PC-9 (cell line): Measurements from ENCODE around the gene RBM17. TPM values are rescaled to one million over a fixed set of nuclear protein-coding genes. Genes with fewer than 3 reads are reported as not detected.
A peak's percentile ranks its signal among the peaks of the same experiment; 100 is the strongest.

Experiments
- BruUV-seq: library from RNA; stranded (reverse); fragments of 400-500 nt; replicated peaks from 2 replicates; lab custom pipeline; 2021; lab: Mats Ljungman, UMichigan
- CTCF ChIA-PET: fragments of 300-600 bp; sonication (Branson Sonifier 250); formaldehyde crosslinking; loops from one replicate; lab custom pipeline; 2022; ENCODE audit warnings: antibody characterized with exemption; lab: Charles Lee
- POLR2A ChIA-PET: fragments of 300-600 bp; sonication (Branson Sonifier 250); formaldehyde crosslinking; loops from one replicate; lab custom pipeline; 2022; ENCODE audit warnings: antibody characterized with exemption; ENCODE audit not compliant: unreplicated experiment; lab: Charles Lee
- DNase-seq, 2 experiments: peaks; one replicate each; pipeline versions ENCODE4 v3.0.0 to v3.0.0-alpha.2; 2015 to 2022; ENCODE audit warnings: mixed read lengths in 1 of 2
- H2AFZ ChIP-seq: fragments of 200-600 bp; sonication (generic); 2 replicates; pipeline ENCODE4 v1.8.1; 2017; ENCODE audit warnings: antibody characterized with exemption
- H3F3A ChIP-seq: fragments of 200-600 bp; sonication (generic); 2 replicates; pipeline ENCODE4 v1.8.1; 2017; ENCODE audit warnings: antibody characterized with exemption, mild to moderate bottlenecking, low read depth; ENCODE audit not compliant: insufficient read depth
- H3K27ac ChIP-seq: fragments of 200-600 bp; sonication (generic); 2 replicates; pipeline ENCODE4 v1.6.1; 2016; ENCODE audit warnings: mixed run types
- H3K27me3 ChIP-seq: fragments of 200-600 bp; sonication (generic); 2 replicates; pipeline ENCODE4 v1.6.1; 2016; ENCODE audit warnings: low read depth, mixed run types; ENCODE audit not compliant: insufficient read depth
- H3K36me3 ChIP-seq: fragments of 200-600 bp; sonication (generic); 2 replicates; pipeline ENCODE4 v1.6.1; 2016; ENCODE audit warnings: low read depth, mixed run types
- H3K4me1 ChIP-seq: fragments of 200-600 bp; sonication (generic); replicated peaks from 2 replicates; pipeline ENCODE4 v1.6.1; 2016; ENCODE audit warnings: mixed run types; ENCODE audit not compliant: insufficient read depth
- H3K4me2 ChIP-seq: fragments of 200-600 bp; sonication (generic); 2 replicates; pipeline ENCODE4 v1.6.1; 2017; ENCODE audit warnings: mixed run types
- H3K4me3 ChIP-seq: fragments of 200-600 bp; sonication (generic); 2 replicates; pipeline ENCODE4 v1.6.1; 2016; ENCODE audit warnings: mixed run types
- H3K79me2 ChIP-seq: fragments of 200-600 bp; sonication (generic); 2 replicates; pipeline ENCODE4 v1.6.1; 2017; ENCODE audit warnings: low read depth, mixed run types
- H3K9me2 ChIP-seq: fragments of 200-600 bp; sonication (generic); 2 replicates; pipeline ENCODE4 v1.8.1; 2017; ENCODE audit warnings: mild to moderate bottlenecking; ENCODE audit not compliant: insufficient read depth
- H3K9me3 ChIP-seq: fragments of 200-600 bp; sonication (generic); 2 replicates; pipeline ENCODE4 v1.8.1; 2016; ENCODE audit warnings: low read depth; ENCODE audit not compliant: insufficient read depth
- H4K20me1 ChIP-seq: fragments of 200-600 bp; sonication (generic); 2 replicates; pipeline ENCODE4 v1.8.1; 2017; ENCODE audit not compliant: insufficient read depth
- CTCF ChIP-seq: fragments of 200-600 bp; sonication (generic); conservative IDR thresholded peaks from 2 replicates; pipeline ENCODE4 v1.6.1; 2017; ENCODE audit warnings: mixed run types, antibody characterized with exemption, mild to moderate bottlenecking, moderate library complexity
- EZH2 ChIP-seq: fragments of 200-600 bp; sonication (generic); IDR thresholded peaks from 2 replicates; pipeline ENCODE4 v1.8.0; 2017; ENCODE audit warnings: antibody characterized with exemption, low read depth
- intact Hi-C: fragments of 100-400 bp; cut with micrococcal nuclease; formaldehyde crosslinking; loops from one replicate; pipeline ENCODE4 v1.10.0; 2022; ENCODE audit not compliant: unreplicated experiment
- total RNA-seq: library from RNA; stranded (reverse); gene quantifications from 2 replicates; pipeline ENCODE4 v1.2.3, GENCODE V29; 2021

RBM17 gene
- total RNA-seq, 1 experiment from 2014 or later: 131 TPM

GRCh38 chr10:6145166-6145987 lies 56.5 kb downstream of the RBM17 start:
- Histone ChIP-seq H3K4me1 (peaks cover 5% of the 10 kb centered on the region; the same call in 1 of the 2 replicates), H2AFZ (peak overlapping the region; percentile 85), H4K20me1 (no peaks in the 10 kb centered on the region), H3K9me2 (no peaks in the 10 kb centered on the region), H3K4me3 (peak overlapping the region; percentile 75), H3F3A (no peaks in the 10 kb centered on the region), H3K27me3 (no peaks in the 10 kb centered on the region), H3K9me3 (no peaks in the 10 kb centered on the region), H3K79me2 (no peaks in the 10 kb centered on the region), H3K27ac (no peak overlapping the region), H3K36me3 (no peaks in the 10 kb centered on the region), H3K4me2 (peak overlapping the region; percentile 79)
- BruUV-seq: no TSS peak
- intact Hi-C loops: no loop called here
- POLR2A ChIA-PET: interaction anchor here (0.7 kb wide), 1 partner anchor 59 kb away, joined by 5 read pairs; no protein-coding TSS in a partner anchor
- DNase-seq: no peak
- CTCF ChIA-PET: no interaction called here
- TF ChIP-seq CTCF (no peak), EZH2 (no peak)

GRCh38 chr10:6146013-6146785 lies 57.4 kb downstream of the RBM17 start:
- POLR2A ChIA-PET: no interaction called here
- intact Hi-C loops: no loop called here
- Histone ChIP-seq H3K27ac (no peak overlapping the region), H3K79me2 (no peaks in the 10 kb centered on the region), H3K4me1 (no peaks in the 10 kb centered on the region; the same call in 1 of the 2 replicates), H3K9me3 (no peaks in the 10 kb centered on the region), H4K20me1 (no peaks in the 10 kb centered on the region), H3K36me3 (no peaks in the 10 kb centered on the region), H3K4me3 (no peak overlapping the region), H3F3A (no peaks in the 10 kb centered on the region), H2AFZ (no peak overlapping the region), H3K4me2 (peak overlapping the region; percentile 79; the same call in 1 of the 2 replicates), H3K9me2 (no peaks in the 10 kb centered on the region), H3K27me3 (no peaks in the 10 kb centered on the region)
- CTCF ChIA-PET: no interaction called here
- TF ChIP-seq EZH2 (no peak), CTCF (no peak)
- TSS peak; percentile 25 for BruUV-seq
- no peak for DNase-seq

- H3K27ac ChIP-seq: no peak overlapping the region
- H3K79me2 ChIP-seq: no peaks in the 10 kb centered on the region
- BruUV-seq: no TSS peak
- H3K27me3 ChIP-seq: no peaks in the 10 kb centered on the region
- ChIA-PET CTCF (no interaction called here), POLR2A (no interaction called here)
- TF ChIP-seq EZH2 (no peak), CTCF (no peak)
- H3K4me2 ChIP-seq: no peak overlapping the region
- no peaks in the 10 kb centered on the region for H3K4me1 ChIP-seq
- H3K9me3 ChIP-seq: no peaks in the 10 kb centered on the region
- H3F3A ChIP-seq: no peaks in the 10 kb centered on the region
- intact Hi-C loops: no loop called here
- no peak for DNase-seq
- H2AFZ ChIP-seq: no peak overlapping the region
- no peaks in the 10 kb centered on the region for H3K9me2 ChIP-seq
- no peaks in the 10 kb centered on the region for H3K36me3 ChIP-seq
- H4K20me1 ChIP-seq: no peaks in the 10 kb centered on the region
- no peak overlapping the region for H3K4me3 ChIP-seq
These were observed 58.1 kb downstream of the RBM17 start for GRCh38 chr10:6146921-6147320.
